ENCODE measurements around the gene GALNT1.

GALNT1 gene

DNA sequence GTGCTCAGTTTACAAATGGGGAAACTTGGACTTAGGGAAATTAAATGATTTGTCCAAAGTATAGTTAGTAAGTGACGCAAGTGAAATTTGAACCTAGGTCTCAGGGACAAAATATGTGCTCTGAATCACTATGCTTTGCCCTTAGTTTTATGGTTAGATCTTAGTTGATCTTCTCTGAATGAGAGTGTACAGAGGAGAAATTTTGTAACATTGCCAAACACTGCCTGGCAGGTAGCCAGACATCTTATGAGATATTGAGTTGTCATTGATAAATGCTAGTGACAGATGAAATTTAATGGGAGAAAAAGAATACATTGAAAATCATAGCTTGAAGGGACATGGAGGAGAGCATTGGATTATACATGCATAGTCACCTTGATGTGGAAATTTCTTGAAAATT, 91.4 kb downstream of the GALNT1 start:
- Histone ChIP-seq H3K9me2 (replicated peaks; ENCODE audit: insufficient read depth, low read length) (no peaks in the 10 kb centered on the region), H3K27me3 (replicated peaks; ENCODE audit: insufficient read depth, low read length) (no peaks in the 10 kb centered on the region), H3F3A (ENCODE audit: insufficient read depth, low read length) (no peaks in the 10 kb centered on the region), H3K27ac (ENCODE audit: low read length) (no peak overlapping the region), H3K9ac (ENCODE audit: low read length) (no peak overlapping the region), H3K79me2 (ENCODE audit: low read length) (no peaks in the 10 kb centered on the region), H2AFZ (ENCODE audit: low read length) (no peak overlapping the region), H4K20me1 (ENCODE audit: insufficient read depth, low read length) (no peaks in the 10 kb centered on the region), H3K4me2 (ENCODE audit: low read depth, low read length) (no peak overlapping the region), H3K9me3 (replicated peaks; ENCODE audit: insufficient read depth, low read length) (no peaks in the 10 kb centered on the region), H3K36me3 (replicated peaks; ENCODE audit: insufficient read depth, low read length) (no peaks in the 10 kb centered on the region; the same call in 1 of the 2 replicates), H3K4me3 (ENCODE audit: low read length) (no peak overlapping the region), H3K4me1 (ENCODE audit: low read length) (no peaks in the 10 kb centered on the region)
- TF ChIP-seq EZH2phosphoT487 (IDR thresholded peaks at IDR 0.05; ENCODE audit: low read length) (no peak), EZH2 (optimal IDR thresholded peaks at IDR 0.05; ENCODE audit: low read depth, low read length) (no peak)
- TF ChIP-seq, protein P1, sequence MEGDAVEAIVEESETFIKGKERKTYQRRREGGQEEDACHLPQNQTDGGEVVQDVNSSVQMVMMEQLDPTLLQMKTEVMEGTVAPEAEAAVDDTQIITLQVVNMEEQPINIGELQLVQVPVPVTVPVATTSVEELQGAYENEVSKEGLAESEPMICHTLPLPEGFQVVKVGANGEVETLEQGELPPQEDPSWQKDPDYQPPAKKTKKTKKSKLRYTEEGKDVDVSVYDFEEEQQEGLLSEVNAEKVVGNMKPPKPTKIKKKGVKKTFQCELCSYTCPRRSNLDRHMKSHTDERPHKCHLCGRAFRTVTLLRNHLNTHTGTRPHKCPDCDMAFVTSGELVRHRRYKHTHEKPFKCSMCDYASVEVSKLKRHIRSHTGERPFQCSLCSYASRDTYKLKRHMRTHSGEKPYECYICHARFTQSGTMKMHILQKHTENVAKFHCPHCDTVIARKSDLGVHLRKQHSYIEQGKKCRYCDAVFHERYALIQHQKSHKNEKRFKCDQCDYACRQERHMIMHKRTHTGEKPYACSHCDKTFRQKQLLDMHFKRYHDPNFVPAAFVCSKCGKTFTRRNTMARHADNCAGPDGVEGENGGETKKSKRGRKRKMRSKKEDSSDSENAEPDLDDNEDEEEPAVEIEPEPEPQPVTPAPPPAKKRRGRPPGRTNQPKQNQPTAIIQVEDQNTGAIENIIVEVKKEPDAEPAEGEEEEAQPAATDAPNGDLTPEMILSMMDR (IDR thresholded peaks at IDR 0.05; ENCODE audit: low read length) = no peak
- no peak for DNase-seq

DNA sequence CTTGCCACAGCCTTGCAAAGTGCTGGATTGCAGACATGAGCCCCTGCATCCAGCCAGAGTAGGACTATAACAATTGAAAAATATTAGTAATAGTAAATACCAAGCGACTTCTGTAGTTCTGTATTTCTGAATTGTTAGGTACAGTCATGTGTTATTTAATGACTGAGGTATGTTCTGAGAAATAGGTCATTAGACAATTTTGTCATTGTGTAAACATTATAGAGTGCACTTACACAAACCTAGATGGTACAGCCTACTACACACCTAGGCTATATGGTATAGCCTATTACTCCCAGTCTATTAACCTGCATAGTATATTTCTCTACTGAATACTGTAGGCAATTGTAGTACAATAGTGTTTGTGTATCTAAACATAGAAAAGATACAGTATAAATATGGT, 92.1 kb downstream of the GALNT1 start:
- Histone ChIP-seq H3K27me3 (replicated peaks; ENCODE audit: insufficient read depth, low read length) (no peaks in the 10 kb centered on the region), H3K79me2 (ENCODE audit: low read length) (no peaks in the 10 kb centered on the region), H3K27ac (ENCODE audit: low read length) (no peak overlapping the region), H3K36me3 (replicated peaks; ENCODE audit: insufficient read depth, low read length) (no peaks in the 10 kb centered on the region; the same call in 1 of the 2 replicates), H3K4me1 (ENCODE audit: low read length) (no peaks in the 10 kb centered on the region), H3F3A (ENCODE audit: insufficient read depth, low read length) (no peaks in the 10 kb centered on the region), H3K9me3 (replicated peaks; ENCODE audit: insufficient read depth, low read length) (no peaks in the 10 kb centered on the region), H3K9ac (ENCODE audit: low read length) (no peak overlapping the region), H2AFZ (ENCODE audit: low read length) (no peak overlapping the region), H3K4me3 (ENCODE audit: low read length) (no peak overlapping the region), H3K4me2 (ENCODE audit: low read depth, low read length) (no peak overlapping the region), H3K9me2 (replicated peaks; ENCODE audit: insufficient read depth, low read length) (no peaks in the 10 kb centered on the region), H4K20me1 (ENCODE audit: insufficient read depth, low read length) (no peaks in the 10 kb centered on the region)
- DNase-seq = no peak
- TF ChIP-seq EZH2 (optimal IDR thresholded peaks at IDR 0.05; ENCODE audit: low read depth, low read length) (no peak), EZH2phosphoT487 (IDR thresholded peaks at IDR 0.05; ENCODE audit: low read length) (no peak)
- TF ChIP-seq, protein P1 (IDR thresholded peaks at IDR 0.05; ENCODE audit: low read length) = no peak

DNA sequence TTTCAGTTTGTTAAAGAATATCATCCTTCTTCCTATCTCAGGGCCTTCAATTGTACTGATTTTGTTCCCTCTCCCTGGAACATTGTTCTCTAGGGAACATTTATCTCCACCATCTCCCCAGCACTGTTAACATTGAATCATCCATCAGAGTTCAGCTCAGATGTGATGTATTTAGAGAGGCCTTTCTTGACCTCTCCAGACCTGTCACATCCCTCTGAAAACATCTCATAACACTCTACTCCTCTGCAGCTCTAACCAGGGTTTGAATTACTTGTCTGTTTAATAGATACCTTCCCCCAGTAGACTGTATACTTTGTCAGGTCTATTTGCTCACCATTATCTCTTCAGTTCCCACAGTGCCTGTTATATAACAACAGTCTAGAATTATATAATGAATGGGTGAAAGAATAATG, 98.6 kb downstream of the GALNT1 start:
- Histone ChIP-seq H3K27ac (ENCODE audit: low read length) (no peak overlapping the region), H2AFZ (ENCODE audit: low read length) (no peak overlapping the region), H3K4me2 (ENCODE audit: low read depth, low read length) (no peak overlapping the region), H3K4me1 (ENCODE audit: low read length) (no peaks in the 10 kb centered on the region), H3K9me2 (replicated peaks; ENCODE audit: insufficient read depth, low read length) (no peaks in the 10 kb centered on the region), H3K27me3 (replicated peaks; ENCODE audit: insufficient read depth, low read length) (no peaks in the 10 kb centered on the region), H3F3A (ENCODE audit: insufficient read depth, low read length) (no peaks in the 10 kb centered on the region), H3K79me2 (ENCODE audit: low read length) (no peaks in the 10 kb centered on the region), H3K9me3 (replicated peaks; ENCODE audit: insufficient read depth, low read length) (no peaks in the 10 kb centered on the region), H3K9ac (ENCODE audit: low read length) (no peak overlapping the region), H3K36me3 (replicated peaks; ENCODE audit: insufficient read depth, low read length) (no peaks in the 10 kb centered on the region), H4K20me1 (ENCODE audit: insufficient read depth, low read length) (no peaks in the 10 kb centered on the region), H3K4me3 (ENCODE audit: low read length) (no peak overlapping the region)
- TF ChIP-seq EZH2 (optimal IDR thresholded peaks at IDR 0.05; ENCODE audit: low read depth, low read length) (no peak), EZH2phosphoT487 (IDR thresholded peaks at IDR 0.05; ENCODE audit: low read length) (no peak)
- TF ChIP-seq, protein P1 (IDR thresholded peaks at IDR 0.05; ENCODE audit: low read length) = no peak
- DNase-seq = no peak
